ENCODE measurements around the gene TSSK3. TPM values are rescaled to one million over a fixed set of nuclear protein-coding genes. Genes with fewer than 3 reads are reported as not detected.

TSSK3 gene
- total and polyA plus RNA-seq, 2 of the 8 experiments (the other 6 are each of a cell fraction or from before 2014, with no cell fraction given): 1.2 TPM

- Histone ChIP-seq H3K27me3 (replicated peaks in 1 of 4; ENCODE audit: control insufficient read depth in 3 of 4, extremely low read depth in 1 of 4, insufficient read depth in 3 of 4, low read length in 3 of 4) (no peaks in the 10 kb centered on the region), H4K91ac (replicated peaks; ENCODE audit: insufficient read length, low read length) (no peak overlapping the region), H3K18ac (ENCODE audit: extremely low read depth, low read length) (no peak overlapping the region), H3K4me2 (ENCODE audit: insufficient read depth in 1 of 2, low read depth in 2 of 2, low read length in 2 of 2) (no peak overlapping the region), H3K14ac (ENCODE audit: insufficient read length) (no peak overlapping the region), H3K36me3 (ENCODE audit: control insufficient read depth in 2 of 4, insufficient read depth in 4 of 4, low read length in 3 of 4) (peaks cover 16 to 65% (median 36%) of the 10 kb centered on the region in 4 experiments; a peak in 7 of 8 replicates), H2BK5ac (ENCODE audit: low read depth, low read length) (no peak overlapping the region), H4K8ac (ENCODE audit: extremely low read depth, insufficient read depth, low read length) (no peak overlapping the region), H3K23ac (ENCODE audit: insufficient read length) (no peak overlapping the region), H3K79me1 (ENCODE audit: low read depth, low read length) (no peaks in the 10 kb centered on the region; the same call in 1 of the 2 replicates), H3K27ac (ENCODE audit: low read depth, low read length) (no peak overlapping the region), H2AK5ac (ENCODE audit: low read depth, low read length) (no peak overlapping the region), H2BK20ac (ENCODE audit: low read length) (no peak overlapping the region), H2BK12ac (ENCODE audit: low read depth, low read length) (no peak overlapping the region), H3K9me3 (ENCODE audit: insufficient read depth in 2 of 2, low read depth in 1 of 2, low read length in 1 of 2) (no peaks in the 10 kb centered on the region), H3K4ac (replicated peaks; ENCODE audit: insufficient read length, low read depth, low read length) (no peak overlapping the region), H3K79me2 (ENCODE audit: control insufficient read depth in 1 of 2, insufficient read depth in 2 of 2, low read length in 2 of 2) (no peaks in the 10 kb centered on the region), H2BK120ac (replicated peaks; ENCODE audit: low read depth, low read length) (no peak overlapping the region), H3K56ac (replicated peaks; ENCODE audit: insufficient read length, low read depth, low read length) (no peak overlapping the region), H4K5ac (ENCODE audit: insufficient read length, low read depth, low read length) (no peak overlapping the region), H2BK15ac (ENCODE audit: low read length) (no peak overlapping the region), H2AFZ (ENCODE audit: low read length) (no peak overlapping the region), H3K23me2 (ENCODE audit: low read depth, low read length) (no peaks in the 10 kb centered on the region), H3K4me3 (ENCODE audit: extremely low read depth in 1 of 4, insufficient read depth in 2 of 4, low read depth in 3 of 4, low read length in 4 of 4) (no peak overlapping the region), H3K9ac (replicated peaks in 1 of 4; ENCODE audit: extremely low read depth in 1 of 4, low read depth in 3 of 4, low read length in 3 of 4) (no peak overlapping the region), H4K20me1 (replicated peaks in 1 of 2; ENCODE audit: control insufficient read depth in 1 of 2, insufficient read depth in 2 of 2, low read length in 2 of 2) (peaks cover 0 to 8% of the 10 kb centered on the region in 2 experiments), H3K4me1 (replicated peaks in 1 of 4; ENCODE audit: control insufficient read depth in 3 of 4, insufficient read depth in 4 of 4, low read length in 3 of 4) (peaks cover 0 to 6% (median 2%) of the 10 kb centered on the region in 4 experiments; a peak in 5 of 7 replicates)
- ChIA-PET POLR2A (ENCODE audit: partially characterized antibody) (interaction anchor here (1.2 to 13.4 kb wide), 4 partner anchors 9 to 111 kb away, joined by 3 to 321 read pairs (median 4); partner anchors contain the start of genes HDAC1 and MARCKSL1), CTCF (ENCODE audit: partially characterized antibody) (no interaction called here)
- no peak for DNase-seq (ENCODE audit: low read depth in 1 of 2, low spot score in 2 of 2)
- FAIRE-seq: no peak
- WGBS, 2 experiments (ENCODE audit: extremely low coverage in 1 of 2, insufficient coverage in 1 of 2, insufficient read length in 1 of 2, insufficient replicate concordance in 2 of 2, low coverage in 1 of 2, low lambda C conversion rate in 2 of 2, missing lambda C conversion rate in 1 of 2): 97% methylated on average over 11 of the region's 11 CpGs; no CpG with 5 or more reads in 1 of the 2 experiments
- TF ChIP-seq BCL11A (IDR thresholded peaks at IDR 0.05; ENCODE audit: low read depth in 2 of 2, low read length in 2 of 2): no peak
- no peak for TF ChIP-seq SP2 (IDR thresholded peaks at IDR 0.05; ENCODE audit: low read length)
- TF ChIP-seq JUND (IDR thresholded peaks at IDR 0.05; ENCODE audit: low read length): no peak
- no peak for TF ChIP-seq KDM4A (IDR thresholded peaks at IDR 0.05; ENCODE audit: low read depth, low read length, severe bottlenecking)
- no peak for TF ChIP-seq MAFK (IDR thresholded peaks at IDR 0.05; ENCODE audit: low read depth, low read length)
Observed at GRCh38 chr1:32327204-32327603, 35.1 kb upstream of the TSSK3 start.

All from H1 (cell line).